Stimulated activated CD8-positive, alpha-beta memory T cell treated with anti-CD3 and anti-CD28 coated beads, Interleukin-7, amount 100 ng/mL, for 48 hours (primary cell): ENCODE data around the gene TNFAIP8.

ENCODE experiments used
- DNase-seq, 2 donors: peaks; one replicate each; pipeline ENCODE4 v3.0.0-alpha.2; 2020; ENCODE audit warnings: low read depth in 1 of 2; ENCODE audit errors: extremely low read depth in 1 of 2

Gene TNFAIP8

DNA sequence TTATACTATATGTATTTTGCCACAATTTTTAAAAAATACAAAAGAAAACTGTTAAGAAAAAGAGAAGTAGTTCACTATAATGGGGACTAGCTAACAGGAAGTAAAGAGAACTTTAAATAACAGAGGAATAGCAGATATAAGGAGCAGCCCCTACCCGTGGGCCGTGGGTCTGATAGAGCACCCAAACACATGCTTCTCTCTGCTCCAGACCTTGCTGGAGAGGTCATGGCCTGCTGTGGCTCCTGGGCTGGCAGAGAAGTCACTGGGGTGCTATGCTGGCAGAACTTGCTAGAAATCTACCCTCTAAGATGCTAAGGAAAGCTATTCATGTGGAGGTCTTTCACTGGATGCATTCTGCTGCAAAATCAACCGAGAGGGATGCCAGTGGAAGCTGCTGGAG is 10.0 kb upstream of the TNFAIP8 start:
- DNase-seq: no peak

DNA sequence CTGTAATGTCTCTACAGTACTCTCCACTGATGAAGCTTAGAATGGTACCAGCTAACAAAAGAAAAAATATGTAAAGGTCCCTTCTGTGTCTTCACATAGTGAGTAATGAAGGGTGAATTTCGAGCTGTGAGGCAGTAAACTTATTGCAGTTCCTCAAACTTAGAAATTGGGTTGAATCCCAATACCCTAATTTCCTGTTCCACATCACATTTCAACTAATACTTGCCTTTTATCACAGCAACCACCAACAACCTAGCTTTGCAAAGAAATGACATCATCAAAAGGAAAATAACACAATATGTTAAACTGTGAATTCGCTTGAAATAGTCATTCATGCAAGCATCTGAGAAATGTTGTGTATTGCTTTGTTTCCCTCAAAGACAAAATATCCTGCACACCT is 9.4 kb upstream of the TNFAIP8 start:
- DNase-seq: no peak

DNA sequence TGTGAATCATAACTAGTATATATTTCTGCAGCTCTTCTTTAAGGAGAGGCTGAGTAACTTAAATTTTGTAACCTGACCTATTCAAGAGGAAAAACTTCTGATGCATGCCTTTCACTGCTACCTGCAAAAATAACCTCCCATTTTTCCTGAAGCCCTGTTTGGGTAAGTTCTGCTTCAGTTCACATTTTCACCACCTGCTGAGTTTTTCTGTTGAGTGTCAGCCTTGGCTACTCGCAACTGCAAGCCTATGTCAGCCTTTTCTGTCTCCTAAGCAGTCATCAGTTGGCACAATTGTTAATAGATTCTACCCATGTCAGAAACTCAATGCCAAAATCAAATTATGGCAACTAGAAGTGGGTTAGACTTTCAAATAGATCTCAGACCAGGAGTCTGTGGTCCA is 8.2 kb upstream of the TNFAIP8 start:
- DNase-seq: no peak

DNA sequence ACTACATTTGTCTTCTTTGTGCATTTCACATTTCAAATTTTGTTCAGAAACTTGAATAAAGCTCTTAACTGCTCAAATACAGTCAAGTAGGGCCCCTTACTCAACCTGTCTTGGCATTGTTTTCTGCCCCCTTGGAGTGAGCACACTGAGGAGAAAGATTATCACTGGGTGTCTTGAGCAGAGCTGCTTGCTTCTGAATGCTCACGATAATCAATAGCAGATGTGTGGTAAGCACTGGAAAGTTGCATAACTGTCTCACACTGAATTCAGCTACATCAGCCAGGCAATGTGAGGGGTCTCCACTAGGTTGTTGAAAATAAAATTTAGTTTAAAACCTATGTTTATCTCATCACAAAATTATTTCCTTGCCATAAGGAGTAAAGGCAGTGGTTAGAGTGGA is 7.8 kb upstream of the TNFAIP8 start:
- DNase-seq: no peak

DNA sequence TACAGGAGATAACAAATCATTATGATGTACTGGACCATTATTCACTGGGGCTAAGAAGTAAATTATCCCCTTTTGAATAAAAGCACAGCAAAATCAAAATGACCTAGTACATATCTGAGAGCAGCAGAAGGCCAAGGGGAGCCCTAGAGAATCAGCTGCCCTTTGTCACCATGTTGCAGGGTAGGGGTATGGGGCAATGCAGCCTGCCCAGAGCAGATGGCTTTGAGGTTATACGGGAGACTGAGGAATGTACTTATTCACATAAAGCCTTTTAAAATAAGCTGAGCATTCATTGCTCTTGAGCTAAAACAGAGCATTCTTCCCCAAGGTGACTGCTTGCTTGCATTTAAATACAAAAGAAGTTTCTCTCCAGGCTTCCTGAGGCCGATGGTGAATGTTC is 2.6 kb upstream of the TNFAIP8 start:
- DNase-seq: no peak

DNA sequence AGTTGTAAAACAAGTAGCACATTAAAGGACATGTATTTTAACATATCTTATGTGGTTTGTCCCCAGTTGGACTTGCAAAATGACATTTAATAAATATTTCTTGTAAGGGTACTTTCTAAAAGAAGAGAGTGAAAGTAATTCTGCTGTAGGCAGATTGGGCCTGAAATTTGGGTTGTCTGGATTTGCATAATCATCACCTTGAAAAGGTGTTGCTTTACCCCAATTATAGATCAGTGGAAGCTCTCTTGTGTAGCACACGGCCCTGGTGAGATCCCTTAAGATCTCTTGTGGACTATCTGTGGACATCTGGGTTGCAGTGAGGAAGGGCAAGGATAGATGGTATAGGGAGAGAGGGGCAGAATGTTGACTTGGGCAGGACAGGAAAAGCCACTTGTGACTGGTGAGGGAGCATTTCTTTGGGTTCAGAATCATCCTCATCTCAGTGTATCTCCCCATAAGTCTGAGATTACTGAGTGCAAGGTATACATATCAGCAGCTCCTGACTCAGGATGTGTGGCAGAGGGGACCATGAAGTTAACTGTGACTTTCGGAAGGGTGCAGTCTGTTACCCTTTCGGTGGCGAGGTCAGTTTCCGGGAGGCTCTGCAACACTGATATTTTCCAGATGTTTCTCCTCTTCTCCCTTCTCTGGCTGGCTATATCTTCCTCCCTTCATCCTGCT is 2.0 kb upstream of the TNFAIP8 start:
- DNase-seq: no peak

DNA sequence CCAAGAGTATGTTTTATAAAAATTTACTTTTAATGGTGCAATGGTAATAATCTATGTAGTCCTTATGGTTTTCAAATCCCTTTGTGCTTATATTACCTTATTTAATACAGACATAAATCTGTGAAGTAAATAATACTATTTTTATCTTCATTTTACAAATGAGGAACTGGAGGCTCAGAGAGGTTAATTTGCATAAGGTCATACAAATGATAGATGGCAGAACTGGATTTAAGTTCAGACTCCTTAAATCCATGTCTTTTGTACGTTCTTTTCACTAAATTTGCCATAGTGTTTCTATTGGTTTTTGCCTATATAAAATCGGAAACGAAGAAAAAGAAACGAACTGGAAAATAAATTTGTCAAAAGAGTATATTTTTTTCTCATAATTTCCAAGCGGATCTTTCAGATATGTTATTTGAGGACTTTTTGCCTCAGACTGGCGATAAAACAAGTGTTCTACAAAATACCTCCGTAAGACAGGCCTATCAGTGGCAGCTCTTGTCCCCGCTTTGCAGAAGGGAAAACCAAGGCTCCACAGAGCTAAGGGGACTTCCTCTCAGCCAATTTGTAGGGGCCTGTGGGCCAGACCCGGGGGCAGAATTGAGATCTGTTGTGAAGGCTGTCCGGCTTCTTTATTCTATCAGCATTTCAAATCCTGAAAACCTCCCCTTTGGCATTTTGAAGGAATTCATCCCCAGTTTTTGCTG is 1.1 kb upstream of the TNFAIP8 start:
- DNase-seq: no peak

DNA sequence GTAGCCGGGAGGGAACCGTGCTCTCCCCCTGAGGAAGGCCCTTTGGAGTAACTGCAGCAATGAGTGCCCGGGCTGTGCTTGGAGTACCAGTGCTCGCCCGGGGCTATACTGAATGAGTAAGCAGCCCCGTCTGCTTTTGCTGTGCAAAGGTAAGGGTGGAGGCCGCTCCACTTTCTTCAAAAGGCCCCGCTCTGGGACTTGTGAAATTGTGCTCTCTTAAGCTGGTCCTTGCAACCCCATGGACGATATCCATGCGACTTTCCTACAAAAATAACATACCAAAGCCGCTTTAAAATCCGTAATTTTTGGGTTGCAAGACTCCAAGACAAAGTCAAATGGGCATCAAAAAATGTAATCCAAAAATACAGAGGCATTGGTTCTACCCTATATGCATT is 578 bp upstream of the TNFAIP8 start:
- DNase-seq: no peak

DNA sequence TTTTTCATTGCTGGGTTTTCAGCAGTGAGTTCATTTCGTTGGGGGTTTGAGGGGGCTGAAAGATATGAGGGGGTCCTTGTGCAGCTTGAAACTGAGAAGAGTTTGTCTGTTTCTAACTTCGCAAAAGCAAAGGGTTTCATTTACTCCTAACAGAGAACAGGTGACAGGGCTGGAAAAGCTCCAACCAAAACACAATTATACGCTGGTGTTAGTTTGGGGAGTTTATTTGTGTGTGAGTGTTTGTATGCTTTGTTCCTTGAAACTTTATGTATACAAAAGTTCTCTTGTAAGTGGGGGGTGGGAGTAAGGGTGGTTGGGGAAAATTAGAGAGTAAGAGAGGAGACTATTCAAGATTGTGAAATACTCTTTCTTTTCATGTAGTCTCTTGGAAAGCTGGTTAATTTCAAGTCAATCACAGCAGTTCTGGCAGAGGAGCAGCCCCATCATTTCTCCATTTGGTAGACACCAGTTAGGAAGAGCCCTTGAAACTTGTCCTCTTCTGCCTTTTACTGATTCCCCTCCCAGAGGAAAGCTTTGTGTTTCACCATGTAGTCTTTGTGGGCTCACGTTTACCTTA is 881 bp downstream of the TNFAIP8 start:
- DNase-seq: no peak

DNA sequence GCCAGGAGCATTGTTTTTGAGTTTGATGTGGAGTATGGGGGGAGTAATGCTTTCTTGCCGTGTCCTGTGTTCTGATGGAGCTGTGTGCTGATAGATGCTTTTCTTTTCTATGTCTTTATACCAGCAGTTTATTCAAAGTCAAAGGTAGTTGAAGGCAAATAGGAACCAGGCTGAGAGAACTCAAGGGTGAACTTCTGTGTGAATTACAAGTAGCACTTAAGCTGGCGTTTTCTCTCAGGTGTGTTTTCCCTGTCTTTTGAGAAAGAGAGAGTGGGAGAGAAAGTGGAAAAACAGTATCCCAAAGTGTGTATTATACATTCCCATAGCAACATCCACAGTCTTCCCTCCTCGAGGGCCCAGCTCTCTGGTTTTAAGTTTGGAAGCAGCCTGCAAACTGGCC is 1.5 kb downstream of the TNFAIP8 start:
- DNase-seq: no peak

DNA sequence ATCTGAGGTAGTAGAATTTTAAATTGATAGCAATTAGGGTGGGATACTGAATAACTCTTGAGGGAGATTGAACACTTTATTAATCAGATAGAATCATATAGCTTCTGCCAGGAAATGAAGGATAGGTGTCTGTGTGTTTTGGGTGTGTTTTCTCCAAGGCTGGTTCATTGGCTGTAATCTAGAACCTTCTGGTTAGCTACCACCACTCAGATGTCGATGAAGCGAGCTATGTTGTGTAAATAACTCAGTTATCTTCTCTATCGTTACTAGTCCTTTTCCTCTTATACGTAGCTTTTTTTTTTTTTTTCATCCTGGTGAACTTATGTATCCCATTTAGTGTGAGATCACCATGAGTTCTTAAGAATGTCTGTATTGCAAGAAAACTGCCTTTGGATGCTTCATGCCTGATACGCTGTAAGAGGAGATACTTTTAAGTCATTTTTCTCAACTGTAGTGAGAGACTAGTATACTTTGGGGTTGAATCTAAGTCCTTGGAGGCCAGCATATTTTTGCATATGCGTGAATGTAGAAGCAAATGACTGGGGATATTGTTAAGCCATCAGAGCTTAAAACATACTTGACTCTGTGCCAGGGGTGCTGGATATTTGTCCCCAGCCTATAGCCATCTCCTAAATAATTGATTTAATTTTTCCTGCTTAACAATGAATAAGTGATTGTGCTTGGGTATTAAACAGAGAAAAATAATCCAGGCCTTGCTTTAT is 2.1 kb downstream of the TNFAIP8 start:
- DNase-seq: no peak

DNA sequence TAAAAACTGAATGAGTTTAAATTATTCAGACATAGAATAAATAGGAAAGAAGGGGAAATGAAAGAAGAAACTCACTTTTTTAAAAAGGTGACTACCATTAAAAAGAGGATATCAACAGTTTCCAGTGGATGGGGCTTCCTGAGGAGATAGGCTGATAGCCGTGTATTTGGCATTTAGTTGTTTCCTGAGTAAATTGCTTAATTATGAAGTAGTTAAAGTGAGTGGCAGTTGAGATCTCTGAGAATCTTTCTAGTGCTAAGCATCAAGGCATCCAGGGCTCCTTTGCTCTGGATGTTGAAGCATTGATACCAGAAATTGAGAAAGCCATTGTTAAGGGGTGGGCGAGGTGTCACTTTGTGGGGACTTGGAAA is 2.7 kb downstream of the TNFAIP8 start:
- DNase-seq: no peak

DNA sequence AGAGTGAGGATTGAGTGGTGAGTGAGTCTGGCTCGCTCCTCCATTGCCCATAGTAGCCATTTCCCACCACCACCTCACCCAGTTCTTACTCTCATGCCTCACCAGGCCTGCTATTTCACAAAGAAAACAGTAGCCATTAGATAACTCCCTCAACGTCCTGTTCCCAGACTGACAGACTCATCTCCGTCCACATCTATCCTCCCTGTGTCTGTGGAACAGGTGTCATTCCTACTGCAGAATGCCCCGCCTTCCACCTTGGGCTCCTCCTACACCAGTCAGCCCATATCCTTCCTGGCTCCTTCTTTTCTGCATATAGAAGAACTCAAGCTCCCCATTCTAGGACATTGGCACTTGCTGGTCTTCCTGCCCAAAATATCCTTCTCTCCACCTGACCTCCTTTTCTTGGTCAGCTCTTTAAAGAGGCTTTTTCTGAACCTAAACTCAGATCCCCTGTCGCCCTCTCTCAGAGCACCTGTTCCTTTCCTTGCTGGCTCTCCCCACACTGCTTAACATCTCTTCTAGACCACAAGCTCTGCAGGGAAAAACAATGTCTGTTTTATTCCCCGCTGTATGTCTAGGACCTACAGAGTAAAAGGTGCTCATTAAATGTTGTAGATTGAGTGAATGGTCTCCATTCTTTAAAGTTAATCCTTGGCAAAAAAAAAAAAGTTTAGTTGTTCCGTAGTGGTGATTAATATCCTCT is 3.2 kb downstream of the TNFAIP8 start:
- no peak for DNase-seq

DNA sequence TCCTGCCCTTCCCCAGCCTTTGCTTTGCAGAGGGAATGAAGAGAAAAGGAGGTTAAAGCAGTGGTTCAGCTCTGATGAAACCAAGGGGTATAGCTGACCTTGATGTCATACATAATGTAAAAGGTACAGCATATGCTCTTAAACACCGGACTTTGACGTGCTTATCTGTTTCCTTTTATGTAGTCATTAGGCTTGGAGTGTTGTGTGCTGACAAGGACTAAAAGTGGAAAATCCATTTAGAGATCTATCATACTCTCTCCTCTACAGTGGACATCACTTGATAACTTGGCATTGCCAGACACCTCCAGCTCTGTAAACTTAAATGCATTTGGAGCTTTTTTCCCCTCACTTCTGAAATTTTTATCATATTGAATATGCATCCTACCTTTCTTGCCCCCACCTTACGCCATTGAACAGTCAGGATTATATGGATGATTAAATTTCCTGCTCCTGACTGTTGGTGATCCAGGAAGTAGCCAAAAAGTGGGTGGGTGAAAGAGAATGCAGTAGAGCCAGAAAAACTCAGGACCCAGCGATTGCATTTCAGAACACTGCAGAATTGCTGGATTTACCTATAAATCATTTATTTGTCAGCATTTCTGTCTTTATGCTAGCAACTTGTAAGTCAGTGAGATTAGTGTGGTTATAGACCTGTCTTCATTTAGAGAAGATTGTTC is 4.1 kb downstream of the TNFAIP8 start:
- no peak for DNase-seq

DNA sequence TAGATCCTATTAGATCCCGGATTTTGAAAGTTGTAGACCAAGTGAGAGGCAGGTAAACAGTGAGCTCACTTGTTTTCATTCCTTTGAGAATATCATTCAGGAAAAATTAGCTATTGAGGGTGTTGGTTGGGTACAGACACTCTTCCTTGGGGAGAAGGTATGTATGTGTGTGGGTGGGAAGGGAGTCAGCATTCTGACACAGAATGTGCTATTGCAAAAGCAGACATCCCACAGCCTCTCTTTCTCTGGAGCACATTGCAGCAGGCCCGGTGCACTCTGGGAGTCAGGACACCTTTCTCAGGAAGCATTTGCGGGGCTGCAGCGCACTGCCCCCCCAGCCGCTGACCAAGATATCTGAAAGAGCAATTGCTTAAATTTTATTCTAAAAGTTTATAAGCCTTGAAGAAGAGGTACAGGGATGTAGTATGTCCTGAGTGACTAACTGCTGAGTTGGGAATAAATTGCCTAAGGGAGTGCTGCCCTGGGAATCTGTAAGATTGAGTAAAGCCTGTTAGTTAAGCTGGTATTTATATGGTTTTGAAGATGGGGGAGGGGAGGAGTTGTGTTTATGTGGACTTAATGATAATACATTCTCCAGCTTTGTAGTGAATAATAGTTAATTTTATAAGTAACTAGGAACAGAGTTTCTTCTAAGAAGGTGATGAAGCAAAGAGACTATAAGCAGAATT is 5.2 kb downstream of the TNFAIP8 start:
- DNase-seq: no peak

DNA sequence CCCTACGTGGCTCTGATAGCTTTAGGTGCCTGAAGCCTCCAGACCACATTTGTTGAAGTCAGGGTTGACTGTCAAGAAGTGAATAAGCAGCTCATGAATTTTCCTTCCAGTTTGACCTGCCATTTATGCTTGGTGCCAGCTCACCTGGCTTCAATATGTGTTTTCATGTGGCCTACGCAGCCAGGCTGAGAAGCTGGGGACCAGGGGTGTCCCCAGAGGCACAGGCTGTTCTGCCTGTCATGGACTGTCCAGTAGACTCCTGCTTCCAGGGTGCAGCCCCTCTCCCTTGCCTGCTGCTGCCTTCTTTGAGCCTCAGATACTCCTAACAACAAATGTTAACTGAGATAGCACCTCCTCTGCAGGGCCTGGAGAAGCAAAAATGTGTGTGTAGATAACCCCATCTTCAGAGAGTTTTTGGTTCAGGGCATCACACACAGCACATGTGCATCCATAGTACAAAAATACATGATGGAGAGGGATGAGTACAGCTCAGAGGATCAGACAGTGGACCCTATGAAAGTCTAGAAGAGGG is 5.8 kb downstream of the TNFAIP8 start:
- DNase-seq: no peak

DNA sequence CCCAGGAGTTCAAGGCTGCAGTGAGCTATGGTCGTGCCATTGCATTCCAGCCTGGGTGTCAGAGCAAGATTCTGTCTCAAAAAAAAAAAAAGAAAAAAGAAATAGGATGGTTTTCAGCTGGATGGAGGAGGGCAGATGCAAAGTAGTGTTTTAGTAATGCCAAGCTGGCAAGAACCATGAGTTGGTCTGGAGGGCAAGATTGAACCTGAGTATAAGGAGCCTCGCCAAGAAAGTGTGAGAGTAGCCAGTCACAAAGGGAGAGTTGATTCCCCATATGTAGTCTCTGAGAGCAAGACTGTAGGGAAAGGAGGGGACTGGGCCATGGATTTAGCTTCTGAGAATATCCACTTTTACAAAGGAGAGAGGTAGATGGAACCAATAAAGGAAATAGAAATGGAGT is 6.9 kb downstream of the TNFAIP8 start:
- no peak for DNase-seq

DNA sequence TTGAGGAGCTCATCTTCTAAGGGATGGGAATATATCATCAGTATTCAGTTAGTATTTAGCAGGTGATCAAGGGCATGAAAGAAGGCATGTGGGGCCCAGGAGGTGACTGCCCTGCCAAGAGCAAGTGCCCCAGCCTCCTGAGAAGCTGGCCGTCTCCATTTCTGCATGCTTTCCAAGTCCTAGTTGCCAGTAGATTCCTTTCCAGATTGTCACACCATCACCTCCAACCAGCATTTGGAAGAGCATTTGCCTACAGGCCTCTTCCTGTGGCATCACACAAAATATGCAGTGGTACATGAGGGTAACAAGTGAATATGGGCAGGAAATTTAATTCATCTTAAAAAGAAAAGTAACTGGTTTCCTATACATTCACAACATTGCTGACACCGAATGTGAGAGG is 7.5 kb downstream of the TNFAIP8 start:
- no peak for DNase-seq

DNA sequence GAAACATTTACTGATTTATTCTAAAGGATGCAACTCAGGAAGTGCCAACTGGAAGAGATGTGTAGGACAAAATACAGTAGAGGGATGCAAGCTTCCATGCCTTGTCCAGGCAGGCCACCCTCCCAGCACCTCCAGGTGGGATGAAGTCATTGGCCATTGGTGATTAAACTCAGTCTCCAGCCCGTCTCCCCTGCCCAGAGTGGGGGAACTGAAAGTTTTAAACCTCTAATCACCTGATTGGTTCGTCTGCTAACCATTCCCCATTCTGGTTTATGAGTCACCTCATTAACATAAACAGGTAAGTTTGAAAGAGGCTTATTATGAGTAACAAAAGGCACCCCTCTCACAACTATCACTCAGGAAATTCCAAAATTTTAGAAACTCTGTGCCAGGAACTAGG is 8.1 kb downstream of the TNFAIP8 start:
- no peak for DNase-seq
